Prostate gland (tissue), 2 donors: Measurements from ENCODE around the gene TBC1D24. TPM values are rescaled to one million over a fixed set of nuclear protein-coding genes. Genes with fewer than 3 reads are reported as not detected.

Experiments used
- DNase-seq: peaks from one replicate; pipeline ENCODE4 v3.0.0-alpha.2; 2019; ENCODE audit warnings: low spot score
- H3K27ac ChIP-seq, 2 donors: fragments of 200-600 bp; sonication (generic); 2 replicates each; pipeline ENCODE4 v1.5.1; 2017 to 2019
- H3K27me3 ChIP-seq: fragments of 200-600 bp; sonication (generic); replicated peaks from 2 replicates; pipeline ENCODE4 v1.5.1; 2019; ENCODE audit not compliant: insufficient read depth
- H3K36me3 ChIP-seq, 2 donors: fragments of 200-600 bp; sonication (generic); 1 replicate in 1 of 2; 2 replicates in 1 of 2; pipeline versions ENCODE4 v1.5.1 to v1.8.1; 2017 to 2019
- H3K4me1 ChIP-seq: fragments of 200-600 bp; sonication (generic); replicated peaks from 2 replicates; pipeline ENCODE4 v1.5.1; 2019
- H3K4me3 ChIP-seq, 2 donors: fragments of 200-600 bp; sonication (generic); 2 replicates each; pipeline ENCODE4 v1.5.1; 2017 to 2019
- H3K9me3 ChIP-seq: fragments of 200-600 bp; sonication (generic); 2 replicates; pipeline ENCODE4 v1.5.1; 2017
- CTCF ChIP-seq, 4 experiments: fragments of 200-600 bp in 2 of 4; fragments of 450-650 bp in 2 of 4; sonication (generic) in 2 of 4; IDR thresholded peaks; 1 replicate in 3 of 4; 2 replicates in 1 of 4; pipeline ENCODE4 v1.5.1; 2016 to 2019; ENCODE audit warnings: antibody characterized with exemption in 4 of 4, mild to moderate bottlenecking in 2 of 4, moderate library complexity in 2 of 4
- POLR2A ChIP-seq: fragments of 450-650 bp; IDR thresholded peaks from one replicate; pipeline ENCODE4 v1.6.1; 2016; ENCODE audit warnings: antibody characterized with exemption, mild to moderate bottlenecking
- POLR2AphosphoS5 ChIP-seq: sonication (generic); formaldehyde crosslinking; IDR thresholded peaks from one replicate; pipeline ENCODE4 v1.6.1; 2017; ENCODE audit warnings: antibody characterized with exemption
- WGBS: methylation state at CpG from one replicate; pipeline ENCODE4 v1.1.5; 2018; 5-methylcytosine and 5-hydroxymethylcytosine counted together
- intact Hi-C: fragments of 100-400 bp; cut with DNase I; formaldehyde crosslinking; loops from one replicate; pipeline ENCODE4 v1.14.2; 2022
- total RNA-seq, 2 donors: library from RNA; depleted of rRNA; stranded (reverse); fragments of >200 nt; gene quantifications; one replicate each; pipeline ENCODE4 v1.1.0, GENCODE V29; 2016

Gene TBC1D24
- total RNA-seq, 2 donors from 2014 or later = 22.4 to 26.2 TPM

GRCh38 chr16:2467528-2468232 lies 7.2 kb upstream of the TBC1D24 start:
- no peaks in the 10 kb centered on the region for H3K36me3 ChIP-seq
- H3K4me3 ChIP-seq = peak overlapping the region; percentile 36 to 49
- H3K27ac ChIP-seq = peak overlapping the region; percentile 45 to 55
- peaks cover 5% of the 10 kb centered on the region for H3K4me1 ChIP-seq
- no peaks in the 10 kb centered on the region for H3K9me3 ChIP-seq
- no peaks in the 10 kb centered on the region for H3K27me3 ChIP-seq
- intact Hi-C loops = no loop called here
- DNase-seq = peak; percentile 61
- TF ChIP-seq POLR2A (peak; percentile 67), POLR2AphosphoS5 (peak; percentile 41), CTCF (IDR thresholded peaks at IDR 0.05) (peak in 2 of 4 experiments; percentile 7 to 25)
- 1% methylated on average over 55 of the region's 80 CpGs for WGBS

GRCh38 chr16:2468233-2468724 lies 6.6 kb upstream of the TBC1D24 start:
- under 1% methylated on average over 38 of the region's 38 CpGs for WGBS
- H3K27ac ChIP-seq = peak overlapping the region; percentile 45 to 55

GRCh38 chr16:2468725-2469398 lies 6.1 kb upstream of the TBC1D24 start:
- no peaks in the 10 kb centered on the region for H3K27me3 ChIP-seq
- H3K4me3 ChIP-seq = no peak overlapping the region
- 21% methylated on average over 14 of the region's 14 CpGs for WGBS
- no peaks in the 10 kb centered on the region for H3K9me3 ChIP-seq
- intact Hi-C loops = no loop called here
- H3K36me3 ChIP-seq = no peaks in the 10 kb centered on the region
- H3K27ac ChIP-seq = no peak overlapping the region
- DNase-seq = no peak
- peaks cover 12% of the 10 kb centered on the region for H3K4me1 ChIP-seq
- TF ChIP-seq POLR2A (no peak), CTCF (IDR thresholded peaks at IDR 0.05) (no peak), POLR2AphosphoS5 (no peak)

More at GRCh38 chr16:2468233-2468724, 6.6 kb upstream of the TBC1D24 start:
- peak; percentile 56 for DNase-seq
- Histone ChIP-seq H3K36me3 (no peaks in the 10 kb centered on the region), H3K4me3 (peak overlapping the region; percentile 36 to 49), H3K27me3 (no peaks in the 10 kb centered on the region), H3K4me1 (peaks cover 7% of the 10 kb centered on the region), H3K9me3 (no peaks in the 10 kb centered on the region)
- intact Hi-C loops = no loop called here
- TF ChIP-seq POLR2AphosphoS5 (peak; percentile 32), POLR2A (no peak), CTCF (IDR thresholded peaks at IDR 0.05) (no peak)

- DNase-seq = no peak
- Histone ChIP-seq H3K4me1 (peaks cover 12% of the 10 kb centered on the region), H3K27ac (no peak overlapping the region), H3K4me3 (no peak overlapping the region), H3K36me3 (no peaks in the 10 kb centered on the region), H3K9me3 (no peaks in the 10 kb centered on the region), H3K27me3 (no peaks in the 10 kb centered on the region)
- no peak for TF ChIP-seq POLR2AphosphoS5
- TF ChIP-seq CTCF (IDR thresholded peaks at IDR 0.05) = no peak
- TF ChIP-seq POLR2A = no peak
- 70% methylated on average over 16 of the region's 16 CpGs for WGBS
- intact Hi-C loops = no loop called here
Observed at GRCh38 chr16:2469399-2470233, 5.3 kb upstream of the TBC1D24 start.
